ENCODE data around the gene NFAT5.
A peak's percentile ranks its signal among the peaks of the same experiment; 100 is the strongest.
"Not testable (repeated sequence)": the region's sequence is repeated elsewhere in the genome, so short reads cannot be mapped to it uniquely, and the experiment has no call there.

Gene NFAT5

GRCh38 chr16:69643997-69644396 is 78.2 kb downstream of the NFAT5 start:
- DNase-seq, result not testable (repeated sequence)

DNA sequence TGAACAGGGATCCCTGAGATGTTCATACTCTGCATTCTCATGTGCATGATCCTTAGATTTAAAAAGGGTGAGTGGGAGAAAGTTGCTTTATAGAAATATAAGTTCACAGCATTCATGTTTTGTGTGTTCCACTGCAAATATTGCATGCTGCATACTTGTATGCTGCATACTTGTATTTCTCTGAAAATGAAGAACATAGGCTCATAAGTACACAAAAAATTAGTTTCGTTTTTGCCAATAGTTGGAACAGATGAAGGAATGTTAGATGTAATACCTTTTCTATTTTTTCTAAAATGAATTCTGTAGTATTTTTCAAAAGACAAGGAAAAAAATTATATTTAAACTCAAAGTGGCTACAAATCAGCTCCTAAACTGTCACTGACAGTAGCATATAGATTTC is 79.0 kb downstream of the NFAT5 start:
- no peak for DNase-seq

DNA sequence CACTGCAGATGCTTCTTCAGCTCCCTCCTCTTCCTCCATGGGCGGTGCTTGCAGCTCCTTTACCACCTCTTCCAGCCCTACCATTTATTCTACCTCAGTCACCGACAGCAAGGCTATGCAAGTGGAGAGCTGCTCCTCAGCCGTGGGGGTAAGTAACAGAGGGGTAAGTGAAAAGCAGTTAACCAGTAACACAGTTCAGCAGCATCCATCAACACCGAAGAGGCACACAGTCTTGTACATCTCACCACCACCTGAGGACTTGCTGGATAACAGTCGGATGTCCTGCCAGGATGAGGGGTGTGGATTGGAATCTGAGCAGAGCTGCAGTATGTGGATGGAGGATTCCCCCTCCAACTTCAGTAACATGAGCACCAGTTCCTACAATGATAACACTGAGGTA is 81.3 kb downstream of the NFAT5 start:
- DNase-seq, result no peak

GRCh38 chr16:69651217-69651616 is 85.5 kb downstream of the NFAT5 start:
- DNase-seq, result no peak

GRCh38 chr16:69654280-69654931 is 88.6 kb downstream of the NFAT5 start:
- DNase-seq, result no peak

- DNase-seq, result no peak
Observed at GRCh38 chr16:69660166-69660565, 94.4 kb downstream of the NFAT5 start.

DNA sequence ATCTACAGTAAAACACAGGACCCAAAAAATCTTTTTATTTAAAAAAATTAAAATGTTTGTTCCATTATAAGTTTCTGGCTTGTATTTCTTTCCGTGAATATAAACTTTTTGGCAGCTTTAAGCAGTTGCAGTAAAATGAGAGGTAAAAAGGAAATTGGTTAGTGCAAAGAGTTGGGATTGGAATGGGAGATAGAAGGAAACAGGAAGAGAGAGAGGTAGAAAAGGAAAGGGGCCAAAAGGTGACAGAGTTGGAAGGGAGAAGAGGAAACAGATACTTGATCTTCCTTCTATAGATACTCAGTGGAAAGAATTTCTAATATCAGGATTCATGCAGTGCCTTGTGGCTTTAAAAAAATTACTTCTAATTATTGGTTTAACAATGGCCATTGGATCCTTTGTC is 97.1 kb downstream of the NFAT5 start:
- DNase-seq, result no peak

DNA sequence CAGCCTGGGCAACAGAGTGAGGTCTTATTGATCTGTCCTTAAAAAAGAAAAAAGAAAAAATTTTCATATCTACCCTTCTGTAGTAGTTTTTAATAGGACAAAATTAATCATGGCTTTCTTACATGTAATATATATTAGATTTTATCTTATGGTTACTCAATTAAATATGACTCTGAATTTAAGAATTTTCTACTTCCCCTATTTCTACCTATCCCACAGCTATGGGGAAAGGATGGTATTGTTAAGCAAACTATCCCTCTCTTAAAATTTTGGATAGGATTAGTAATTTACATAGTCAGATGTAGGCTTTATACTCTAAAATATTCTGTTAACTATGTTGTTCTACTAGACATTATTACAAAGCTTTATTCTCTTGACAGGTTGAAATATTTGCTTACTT is 98.1 kb downstream of the NFAT5 start:
- DNase-seq, result no peak

DNA sequence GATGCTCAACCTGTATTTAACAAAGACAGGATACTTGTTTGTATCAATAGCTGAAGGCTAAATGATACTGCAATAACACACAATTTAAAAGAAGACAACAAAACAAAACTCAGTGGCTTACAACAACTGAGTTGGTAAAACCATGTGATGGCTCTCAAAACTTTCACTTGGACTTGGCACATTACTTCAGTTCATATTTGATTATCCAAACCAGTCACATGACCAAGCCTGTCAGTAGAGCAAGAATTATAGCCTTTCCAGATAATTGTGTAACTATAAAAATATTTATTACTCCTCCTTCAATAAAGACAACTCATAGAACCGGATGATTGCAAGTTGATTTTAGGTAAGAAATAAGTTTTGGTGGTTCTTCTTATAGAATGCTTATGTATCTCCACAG is 103.8 kb downstream of the NFAT5 start:
- no peak for DNase-seq

GRCh38 chr16:69672315-69672997 is 106.7 kb downstream of the NFAT5 start:
- DNase-seq, result no peak

GRCh38 chr16:69672998-69673713 is 107.4 kb downstream of the NFAT5 start:
- DNase-seq, result no peak

GRCh38 chr16:69680358-69680757 is 114.6 kb downstream of the NFAT5 start:
- DNase-seq, result no peak

GRCh38 chr16:69688589-69688988 is 122.8 kb downstream of the NFAT5 start:
- no peak for DNase-seq

- DNase-seq, result peak; percentile 22
Observed at GRCh38 chr16:69691980-69692911, 126.5 kb downstream of the NFAT5 start.

DNA sequence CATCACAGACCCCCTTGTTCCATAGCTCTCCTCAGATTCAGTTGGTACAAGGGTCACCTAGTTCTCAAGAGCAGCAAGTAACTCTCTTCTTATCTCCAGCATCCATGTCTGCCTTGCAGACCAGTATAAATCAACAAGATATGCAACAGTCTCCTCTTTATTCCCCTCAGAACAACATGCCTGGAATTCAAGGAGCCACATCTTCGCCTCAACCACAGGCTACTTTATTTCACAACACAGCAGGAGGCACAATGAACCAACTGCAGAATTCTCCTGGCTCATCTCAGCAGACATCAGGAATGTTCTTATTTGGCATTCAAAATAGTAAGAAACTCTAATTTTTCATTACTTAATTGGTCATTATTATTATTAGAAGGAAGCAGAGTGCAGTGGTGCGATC is 128.2 kb downstream of the NFAT5 start:
- no peak for DNase-seq

- DNase-seq, result no peak
Observed at GRCh38 chr16:69698404-69698803, 132.6 kb downstream of the NFAT5 start.

DNA sequence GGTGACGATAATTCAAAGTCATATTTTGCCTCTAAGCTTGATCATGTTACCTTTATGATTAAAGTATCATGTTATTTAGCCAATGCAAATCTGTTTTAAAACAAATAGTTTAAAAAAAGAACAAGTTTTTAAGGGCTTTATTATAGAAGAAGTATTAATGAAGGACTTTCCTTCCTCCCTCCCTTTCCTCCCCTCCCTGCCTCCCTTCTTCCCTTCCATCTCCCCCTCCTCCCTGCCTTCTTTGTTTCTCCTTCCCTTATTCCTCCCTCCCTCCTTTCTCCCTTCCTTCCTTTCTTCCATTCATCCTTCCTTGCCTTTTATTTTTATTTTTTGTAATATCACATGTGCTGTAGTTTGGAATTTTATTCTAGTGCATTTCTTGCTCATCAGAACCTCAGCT is 134.1 kb downstream of the NFAT5 start:
- DNase-seq, result no peak

GRCh38 chr16:69701452-69701851 is 135.7 kb downstream of the NFAT5 start:
- DNase-seq, result no peak

DNA sequence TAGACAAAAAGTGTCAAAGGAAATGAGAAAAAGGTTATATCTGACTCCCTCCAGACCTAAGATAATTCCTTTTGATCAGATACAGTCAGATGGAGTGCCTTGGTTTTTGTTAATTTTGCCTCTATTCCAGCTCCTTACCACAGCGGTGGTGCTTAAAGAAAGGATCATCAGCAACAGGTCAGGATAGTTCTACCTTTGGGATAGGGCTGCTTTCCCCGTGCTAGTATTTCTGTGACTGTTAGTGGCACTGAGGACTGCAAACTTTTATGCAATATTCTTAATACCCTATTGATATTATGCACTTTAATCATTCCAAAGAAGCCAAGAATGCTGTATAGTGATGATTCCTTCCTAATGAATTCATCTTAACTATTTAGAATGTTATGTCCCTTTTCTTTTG is 136.1 kb downstream of the NFAT5 start:
- no peak for DNase-seq

- DNase-seq, result no peak
Observed at GRCh38 chr16:69703638-69704037, 137.9 kb downstream of the NFAT5 start.

DNA sequence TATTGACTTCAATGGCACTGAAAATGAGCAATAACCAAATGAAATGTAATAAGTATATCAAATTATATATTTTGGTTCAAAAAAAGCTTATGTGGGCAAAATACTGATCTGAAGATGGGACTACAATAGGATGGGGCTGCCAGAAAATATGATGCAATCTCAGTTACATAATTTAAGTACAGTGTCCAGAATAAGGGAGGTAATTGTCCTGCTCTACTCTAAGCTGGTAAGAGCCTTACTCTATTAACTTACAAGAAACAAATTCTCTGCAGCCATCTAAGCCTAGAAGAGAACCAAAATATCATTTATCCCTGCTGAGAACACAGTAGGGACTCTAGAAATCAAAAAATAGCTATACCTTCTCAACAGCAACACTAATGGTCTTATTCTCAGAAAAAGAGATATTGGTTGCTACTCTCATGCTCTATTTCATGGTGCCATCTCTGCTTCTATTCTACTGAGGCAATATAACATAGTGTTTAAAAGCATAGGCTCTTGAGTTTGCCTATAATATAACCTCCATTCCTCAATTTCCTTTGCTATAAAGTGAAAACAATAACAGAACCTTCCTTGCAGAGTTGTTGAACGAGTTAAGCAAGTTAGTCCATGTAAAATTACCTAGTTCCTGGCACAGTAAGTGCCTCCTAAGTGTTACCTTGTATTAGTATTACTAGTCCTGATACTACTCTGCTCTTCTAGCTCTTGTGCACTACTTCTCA is 140.6 kb downstream of the NFAT5 start:
- no peak for DNase-seq

DNA sequence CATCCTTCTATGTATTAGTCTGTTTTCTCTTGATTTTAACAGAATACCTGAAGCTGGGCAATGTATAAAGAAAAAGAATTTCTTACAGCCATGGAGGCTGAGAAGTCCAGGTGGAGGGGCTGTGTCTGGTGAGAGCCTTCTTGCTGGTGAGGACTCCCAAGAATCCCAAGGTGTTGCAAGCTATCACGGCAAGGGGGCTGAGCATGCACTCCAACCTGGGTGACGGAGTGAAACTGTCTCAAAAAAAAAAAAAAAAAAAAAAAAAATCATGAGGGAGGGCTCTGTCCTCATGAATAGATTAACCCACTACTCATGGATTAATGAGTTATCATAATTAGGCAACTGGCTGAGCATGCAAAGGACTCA is 141.2 kb downstream of the NFAT5 start:
- DNase-seq, result no peak
